CD8-positive, alpha-beta memory T cell (primary cell): Measurements from ENCODE around the gene PRR12. TPM values are rescaled to one million over a fixed set of nuclear protein-coding genes. Genes with fewer than 3 reads are reported as not detected.
A peak's percentile ranks its signal among the peaks of the same experiment; 100 is the strongest.

Source experiments
- CTCF ChIA-PET: fragments of 350-600 bp; sonication (Branson Sonifier 250); formaldehyde crosslinking; loops from one replicate; lab custom pipeline; 2021; ENCODE audit warnings: antibody characterized with exemption; lab: Charles Lee
- POLR2A ChIA-PET: fragments of 350-600 bp; sonication (Branson Sonifier 250); formaldehyde crosslinking; loops from one replicate; lab custom pipeline; 2021; ENCODE audit warnings: antibody characterized with exemption; lab: Charles Lee
- DNase-seq, 5 donors: peaks; one replicate each; pipeline versions ENCODE4 v3.0.0 to v3.0.0-alpha.2; 2020 to 2022; ENCODE audit warnings: mixed read lengths in 1 of 5
- H3K27ac ChIP-seq: one replicate; pipeline ENCODE4 v1.7.0; 2013; ENCODE audit warnings: low read depth, mild to moderate bottlenecking, low read length, moderate library complexity
- H3K27me3 ChIP-seq: 2 replicates; pipeline ENCODE4 v1.7.0; 2013; ENCODE audit warnings: low read length, mild to moderate bottlenecking; ENCODE audit not compliant: insufficient read depth, poor library complexity, severe bottlenecking
- H3K36me3 ChIP-seq: 2 replicates; pipeline ENCODE4 v1.7.0; 2013; ENCODE audit warnings: mild to moderate bottlenecking, low read length, moderate library complexity; ENCODE audit not compliant: insufficient read depth
- H3K4me1 ChIP-seq: 2 replicates; pipeline ENCODE4 v1.7.0; 2013; ENCODE audit warnings: mild to moderate bottlenecking, low read length, moderate library complexity; ENCODE audit not compliant: insufficient read depth
- H3K4me3 ChIP-seq: 2 replicates; pipeline ENCODE4 v1.7.0; 2013; ENCODE audit warnings: mild to moderate bottlenecking, low read length
- H3K9me3 ChIP-seq: 2 replicates; pipeline ENCODE4 v1.7.0; 2013; ENCODE audit warnings: mild to moderate bottlenecking, low read length
- H3K27ac Mint-ChIP-seq, 8 donors: one replicate each; pipeline ENCODE4 v1.8.0; 2020 to 2021; ENCODE audit warnings: mixed read lengths in 8 of 8, mild to moderate bottlenecking in 6 of 8, inconsistent platforms in 3 of 8, moderate library complexity in 3 of 8
- H3K27me3 Mint-ChIP-seq, 2 donors: one replicate each; pipeline ENCODE4 v1.8.0; 2020 to 2021; ENCODE audit warnings: mixed read lengths in 2 of 2, mild to moderate bottlenecking in 1 of 2, moderate library complexity in 1 of 2
- H3K36me3 Mint-ChIP-seq, 3 donors: one replicate each; pipeline ENCODE4 v1.8.0; 2020 to 2021; ENCODE audit warnings: mixed read lengths in 3 of 3, inconsistent platforms in 1 of 3, mild to moderate bottlenecking in 1 of 3
- H3K4me1 Mint-ChIP-seq, 3 donors: one replicate each; pipeline ENCODE4 v1.8.0; 2020 to 2021; ENCODE audit warnings: mixed read lengths in 3 of 3, inconsistent platforms in 1 of 3, mild to moderate bottlenecking in 1 of 3
- H3K4me3 Mint-ChIP-seq, 7 donors: one replicate each; pipeline ENCODE4 v1.8.0; 2020 to 2021; ENCODE audit warnings: mixed read lengths in 7 of 7, mild to moderate bottlenecking in 6 of 7, moderate library complexity in 4 of 7, inconsistent platforms in 2 of 7
- H3K9me3 Mint-ChIP-seq, 5 donors: one replicate each; pipeline ENCODE4 v1.8.0; 2020 to 2022; ENCODE audit warnings: mixed read lengths in 5 of 5, mild to moderate bottlenecking in 3 of 5, moderate library complexity in 2 of 5, inconsistent platforms in 1 of 5
- polyA plus RNA-seq: library from polyadenylated mRNA; unstranded; fragments of 300-500 nt; fragmentation: Illumina TruSeq; gene quantifications from one replicate; pipeline ENCODE4 v1.2.3, GENCODE V29; 2021
- total RNA-seq, 2 experiments: library from RNA; stranded (reverse); gene quantifications; one replicate each; pipeline ENCODE4 v1.2.3, GENCODE V29; 2021

Gene PRR12
- total and polyA plus RNA-seq, 3 experiments from 2014 or later, result 0.81 to 27.5 (median 25.9) TPM

DNA sequence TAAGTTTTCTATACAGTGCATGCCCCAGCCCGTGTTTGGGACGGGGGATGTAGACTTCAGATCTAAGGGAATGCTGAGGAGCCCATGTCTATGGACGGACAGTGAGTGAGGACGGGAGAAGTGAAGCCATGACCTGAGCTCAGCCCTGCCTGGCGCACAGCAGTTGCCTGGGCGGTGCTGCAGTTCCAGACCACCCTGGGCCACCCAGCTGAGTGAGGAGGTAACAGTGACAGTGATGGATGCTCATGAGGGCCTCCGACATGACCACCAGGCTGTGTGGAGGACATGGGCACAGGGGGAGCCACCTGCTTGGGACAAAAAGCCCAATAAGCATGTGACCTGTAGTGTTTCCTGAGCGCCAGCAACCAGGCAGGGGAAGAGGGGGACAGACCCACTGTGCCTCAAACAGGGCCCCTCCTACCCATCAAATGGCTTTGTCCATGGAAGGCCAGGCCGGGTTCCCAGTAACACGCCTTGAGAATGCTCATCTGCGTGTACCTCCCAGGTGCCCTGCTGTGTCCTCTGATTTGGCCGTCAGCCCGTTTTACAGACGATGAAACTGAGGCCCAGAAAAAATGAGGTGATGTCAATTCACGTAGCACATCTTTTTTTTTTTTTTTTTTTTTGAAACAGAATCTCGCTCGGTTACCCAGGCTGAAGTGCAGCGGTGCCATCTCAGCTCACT is 33.2 kb upstream of the PRR12 start:
- Mint-ChIP-seq H3K4me3 (peak overlapping the region; percentile 47 to 93 (median 84)), H3K27ac (peak overlapping the region; percentile 58 to 93 (median 79)), H3K36me3 (peaks cover 10 to 49% (median 12%) of the 10 kb centered on the region in 3 donors), H3K4me1 (peaks cover 75 to 82% (median 77%) of the 10 kb centered on the region in 3 donors), H3K27me3 (peaks cover 0 to 4% of the 10 kb centered on the region in 2 donors), H3K9me3 (no peaks in the 10 kb centered on the region)
- ChIA-PET CTCF (interaction anchor here (0.6 to 11.7 kb wide), 5 partner anchors 9 to 1702 kb away, joined by 3 to 128 read pairs (median 4); no protein-coding TSS in a partner anchor), POLR2A (interaction anchor here (0.6 to 1.1 kb wide), 4 partner anchors 11 to 84 kb away, joined by 3 to 6 read pairs (median 4); partner anchors contain the start of gene FLT3LG)
- peaks cover 35% of the 10 kb centered on the region for H3K36me3 ChIP-seq
- H3K27ac ChIP-seq, result no peak overlapping the region
- H3K9me3 ChIP-seq, result no peaks in the 10 kb centered on the region
- H3K4me3 ChIP-seq, result peak overlapping the region; percentile 50
- peak in 1 of 5 donors; percentile 41 for DNase-seq
- H3K27me3 ChIP-seq, result no peaks in the 10 kb centered on the region
- peaks cover 92% of the 10 kb centered on the region for H3K4me1 ChIP-seq

DNA sequence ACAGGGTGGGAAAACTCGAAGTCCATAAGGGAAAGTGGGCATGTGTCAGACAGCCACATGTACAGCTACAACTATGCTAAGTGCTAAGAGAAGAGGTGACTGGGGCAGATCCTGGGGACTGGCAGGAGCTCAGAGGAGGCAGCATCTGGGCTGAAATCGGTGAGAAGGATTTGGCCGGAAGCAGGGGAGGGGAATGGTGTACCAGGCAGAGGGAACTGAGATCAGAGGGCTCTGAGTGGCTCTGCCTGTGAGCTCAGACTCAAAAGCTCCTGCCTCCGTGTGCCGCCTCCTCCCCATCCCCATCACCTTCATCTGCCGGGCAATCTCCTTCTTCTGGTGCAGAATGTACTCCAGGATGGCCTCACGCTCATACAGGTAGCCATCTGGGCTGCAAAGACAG is 32.4 kb upstream of the PRR12 start:
- Mint-ChIP-seq H3K4me1 (peaks cover 74 to 82% (median 77%) of the 10 kb centered on the region in 3 donors), H3K27me3 (peaks cover 0 to 3% of the 10 kb centered on the region in 2 donors), H3K27ac (peak overlapping the region; percentile 84 to 98 (median 95)), H3K36me3 (peaks cover 9 to 50% (median 10%) of the 10 kb centered on the region in 3 donors), H3K4me3 (peak overlapping the region; percentile 79 to 93 (median 92)), H3K9me3 (no peaks in the 10 kb centered on the region)
- H3K4me1 ChIP-seq, result peaks cover 96% of the 10 kb centered on the region
- no peaks in the 10 kb centered on the region for H3K9me3 ChIP-seq
- CTCF ChIA-PET, result interaction anchor here (0.6 to 11.7 kb wide), 5 partner anchors 10 to 1703 kb away, joined by 3 to 128 read pairs (median 4); no protein-coding TSS in a partner anchor
- POLR2A ChIA-PET, result interaction anchor here (0.6 to 1.4 kb wide), 4 partner anchors 10 to 85 kb away, joined by 4 to 21 read pairs (median 6); partner anchors contain the start of gene FLT3LG
- peak overlapping the region; percentile 89 for H3K4me3 ChIP-seq
- H3K27me3 ChIP-seq, result no peaks in the 10 kb centered on the region
- DNase-seq, result peak in 1 of 5 donors; percentile 58
- H3K27ac ChIP-seq, result no peak overlapping the region
- peaks cover 35% of the 10 kb centered on the region for H3K36me3 ChIP-seq

DNA sequence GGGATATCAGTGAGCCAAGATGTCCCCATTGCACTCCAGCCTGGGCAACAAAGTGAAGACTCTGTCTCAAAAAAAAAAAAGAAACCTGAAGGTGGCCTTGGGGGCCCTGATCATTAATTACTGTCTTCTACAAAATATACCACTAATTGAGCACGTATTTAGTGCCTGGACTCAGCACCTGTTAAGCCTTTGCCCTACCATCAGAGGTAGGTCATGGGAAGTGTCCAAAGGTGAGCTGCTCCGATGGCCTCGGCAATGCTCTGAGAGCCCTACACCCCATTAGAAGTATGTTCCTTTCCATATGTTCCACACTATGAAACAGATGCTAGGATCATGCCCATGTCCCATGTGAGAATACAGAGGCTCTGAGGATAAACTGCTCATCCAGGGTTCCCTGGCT is 31.5 kb upstream of the PRR12 start:
- H3K27ac ChIP-seq, result peak overlapping the region; percentile 57
- Mint-ChIP-seq H3K36me3 (peaks cover 9 to 55% (median 10%) of the 10 kb centered on the region in 3 donors), H3K4me1 (peaks cover 71 to 82% (median 77%) of the 10 kb centered on the region in 3 donors), H3K4me3 (peak overlapping the region; percentile 79 to 93 (median 92)), H3K27ac (peak overlapping the region; percentile 84 to 98 (median 95)), H3K27me3 (peaks cover 0 to 2% of the 10 kb centered on the region in 2 donors), H3K9me3 (no peaks in the 10 kb centered on the region)
- peaks cover 96% of the 10 kb centered on the region for H3K4me1 ChIP-seq
- peaks cover 35% of the 10 kb centered on the region for H3K36me3 ChIP-seq
- H3K4me3 ChIP-seq, result peak overlapping the region; percentile 89
- no peak for DNase-seq
- POLR2A ChIA-PET, result interaction anchor here (1.4 kb wide), 1 partner anchor 9 kb away, joined by 21 read pairs; no protein-coding TSS in a partner anchor
- H3K9me3 ChIP-seq, result no peaks in the 10 kb centered on the region
- CTCF ChIA-PET, result interaction anchor here (1.2 to 11.7 kb wide), 3 partner anchors 11 to 86 kb away, joined by 5 to 128 read pairs (median 103); partner anchors contain the start of gene FLT3LG
- H3K27me3 ChIP-seq, result no peaks in the 10 kb centered on the region

DNA sequence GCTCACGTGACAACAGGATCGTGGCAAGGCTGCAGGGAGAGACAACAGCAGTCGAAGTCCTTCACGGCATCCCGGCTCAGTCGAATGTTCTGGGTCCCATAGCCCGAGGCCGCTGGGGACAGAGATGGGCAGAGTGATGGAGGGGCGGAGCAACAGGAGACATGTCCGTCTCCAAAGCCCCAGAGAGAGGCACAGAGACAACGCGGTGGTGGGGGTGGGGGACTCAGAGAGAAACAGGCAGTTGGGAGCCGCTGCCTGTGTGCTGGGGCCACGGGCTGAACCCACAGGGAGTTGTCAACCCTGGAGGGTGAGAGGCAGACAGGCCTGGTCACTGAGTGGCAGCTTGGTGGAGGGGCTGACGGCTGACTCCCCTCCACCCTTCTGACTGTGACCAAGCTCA is 31.1 kb upstream of the PRR12 start:
- H3K36me3 ChIP-seq, result peaks cover 35% of the 10 kb centered on the region
- Mint-ChIP-seq H3K4me3 (peak overlapping the region; percentile 79 to 93 (median 92)), H3K27ac (peak overlapping the region; percentile 84 to 98 (median 95)), H3K36me3 (peaks cover 9 to 56% (median 9%) of the 10 kb centered on the region in 3 donors), H3K4me1 (peaks cover 71 to 82% (median 77%) of the 10 kb centered on the region in 3 donors), H3K27me3 (peaks cover 0 to 2% of the 10 kb centered on the region in 2 donors), H3K9me3 (no peaks in the 10 kb centered on the region)
- H3K27ac ChIP-seq, result peak overlapping the region; percentile 57
- CTCF ChIA-PET, result interaction anchor here (1.2 to 11.7 kb wide), 4 partner anchors 11 to 90 kb away, joined by 5 to 128 read pairs (median 54); partner anchors contain the start of gene FLT3LG
- DNase-seq, result no peak
- H3K9me3 ChIP-seq, result no peaks in the 10 kb centered on the region
- peak overlapping the region; percentile 89 for H3K4me3 ChIP-seq
- H3K4me1 ChIP-seq, result peaks cover 96% of the 10 kb centered on the region
- no peaks in the 10 kb centered on the region for H3K27me3 ChIP-seq
- POLR2A ChIA-PET, result no interaction called here

DNA sequence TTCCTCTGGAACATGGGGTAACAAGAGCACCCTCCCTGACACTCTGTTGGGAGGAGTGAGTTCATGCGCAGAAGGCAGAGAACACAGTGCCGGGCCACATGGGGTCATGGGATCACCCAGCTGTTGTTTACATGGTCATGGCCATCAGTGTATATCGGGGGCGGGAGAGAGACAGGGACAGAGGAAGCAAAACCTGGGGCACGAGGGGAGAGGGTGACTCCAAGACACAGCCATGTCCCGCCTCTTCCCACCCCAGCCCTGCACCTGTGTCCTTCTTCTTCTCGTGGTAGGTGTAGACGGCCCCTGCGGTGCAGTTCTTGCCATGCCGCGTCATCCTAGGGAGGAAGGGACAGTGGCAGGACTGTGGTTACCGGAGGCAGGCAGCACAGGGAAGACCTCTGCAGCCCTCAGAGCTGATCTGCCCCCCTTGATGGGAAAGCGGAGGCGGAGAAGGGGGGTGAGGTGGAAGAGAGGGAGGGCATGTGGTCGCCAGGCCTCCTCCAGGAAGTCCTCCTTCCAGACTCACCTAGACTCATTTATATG is 30.6 kb upstream of the PRR12 start:
- no peaks in the 10 kb centered on the region for H3K9me3 ChIP-seq
- peak overlapping the region; percentile 57 for H3K27ac ChIP-seq
- no peaks in the 10 kb centered on the region for H3K9me3 Mint-ChIP-seq
- peaks cover 96% of the 10 kb centered on the region for H3K4me1 ChIP-seq
- POLR2A ChIA-PET, result interaction anchor here (0.5 to 0.8 kb wide), 2 partner anchors 8 to 33 kb away, joined by 4 read pairs; partner anchors contain the start of gene RCN3
- H3K27me3 Mint-ChIP-seq, result peaks cover 0 to 2% of the 10 kb centered on the region in 2 donors
- H3K27me3 ChIP-seq, result no peaks in the 10 kb centered on the region
- peak in 4 of 5 donors; percentile 34 to 67 (median 57) for DNase-seq
- peak overlapping the region; percentile 84 to 98 (median 95) for H3K27ac Mint-ChIP-seq
- H3K36me3 ChIP-seq, result peaks cover 35% of the 10 kb centered on the region
- peaks cover 9 to 51% (median 10%) of the 10 kb centered on the region in 3 donors for H3K36me3 Mint-ChIP-seq
- H3K4me3 Mint-ChIP-seq, result peak overlapping the region; percentile 79 to 93 (median 92)
- H3K4me3 ChIP-seq, result peak overlapping the region; percentile 89
- H3K4me1 Mint-ChIP-seq, result peaks cover 72 to 82% (median 77%) of the 10 kb centered on the region in 3 donors
- CTCF ChIA-PET, result interaction anchor here (0.9 to 11.7 kb wide), 5 partner anchors 10 to 90 kb away, joined by 3 to 128 read pairs (median 6); partner anchors contain the start of gene RCN3

DNA sequence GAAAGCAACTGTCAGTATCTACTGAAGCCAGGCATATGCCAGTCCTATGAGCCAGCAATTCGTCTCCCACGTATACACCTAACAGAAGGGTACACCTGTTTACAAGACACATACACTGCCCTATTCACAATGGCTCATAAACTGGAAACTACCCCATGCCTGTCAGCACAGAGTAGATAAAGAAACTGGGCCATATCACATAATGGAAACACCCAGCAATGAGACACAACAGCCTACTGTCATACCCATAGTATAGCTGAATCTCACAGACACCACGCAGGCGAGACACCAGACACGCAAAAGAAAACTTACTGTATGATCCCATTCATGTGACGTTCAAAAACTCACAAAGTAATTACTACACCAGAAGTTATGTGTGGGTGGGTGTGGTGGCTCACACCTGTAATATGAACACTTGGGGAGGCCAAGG is 26.4 kb upstream of the PRR12 start:
- CTCF ChIA-PET, result interaction anchor here (1.2 to 11.7 kb wide), 3 partner anchors 11 to 152 kb away, joined by 3 to 103 read pairs (median 24); no protein-coding TSS in a partner anchor
- H3K9me3 ChIP-seq, result no peaks in the 10 kb centered on the region
- POLR2A ChIA-PET, result no interaction called here
- no peaks in the 10 kb centered on the region for H3K27me3 ChIP-seq
- H3K4me3 Mint-ChIP-seq, result peak overlapping the region; percentile 22 to 76 (median 51)
- H3K27ac Mint-ChIP-seq, result peak overlapping the region; percentile 73 to 99 (median 87)
- H3K27me3 Mint-ChIP-seq, result peaks cover 0 to 2% of the 10 kb centered on the region in 2 donors
- peaks cover 0 to 18% (median 4%) of the 10 kb centered on the region in 3 donors for H3K36me3 Mint-ChIP-seq
- peaks cover 94% of the 10 kb centered on the region for H3K4me1 ChIP-seq
- DNase-seq, result no peak
- H3K27ac ChIP-seq, result no peak overlapping the region
- H3K4me1 Mint-ChIP-seq, result peaks cover 76 to 88% (median 88%) of the 10 kb centered on the region in 3 donors
- peak overlapping the region; percentile 43 for H3K4me3 ChIP-seq
- peaks cover 6% of the 10 kb centered on the region for H3K36me3 ChIP-seq
- H3K9me3 Mint-ChIP-seq, result no peaks in the 10 kb centered on the region

DNA sequence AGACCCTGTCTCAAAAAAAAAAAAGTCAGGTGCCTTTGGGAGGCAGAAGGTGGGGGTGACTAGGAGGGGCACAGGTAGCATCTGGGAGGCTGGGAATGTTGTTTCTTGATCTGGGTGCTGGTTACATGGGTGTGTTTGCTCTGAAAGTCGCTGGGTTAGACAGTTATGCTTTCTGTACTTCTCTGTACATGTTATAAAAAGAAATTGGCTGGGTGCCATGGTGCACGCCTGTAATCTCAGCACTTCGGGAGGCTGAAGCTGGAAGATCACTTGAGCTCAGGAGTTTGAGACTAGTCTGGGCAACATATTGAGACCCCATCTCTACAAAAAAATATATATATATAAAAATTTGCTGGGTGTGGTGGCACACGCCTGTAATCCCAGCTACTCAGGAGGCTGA is 25.7 kb upstream of the PRR12 start:
- H3K27ac ChIP-seq, result no peak overlapping the region
- H3K36me3 Mint-ChIP-seq, result peaks cover 0 to 13% (median 4%) of the 10 kb centered on the region in 3 donors
- peak in 2 of 5 donors; percentile 24 to 48 for DNase-seq
- no peaks in the 10 kb centered on the region for H3K9me3 ChIP-seq
- CTCF ChIA-PET, result interaction anchor here (4.0 to 11.7 kb wide), 2 partner anchors 12 to 17 kb away, joined by 24 to 103 read pairs; no protein-coding TSS in a partner anchor
- peak overlapping the region; percentile 22 to 76 (median 52) for H3K4me3 Mint-ChIP-seq
- no peaks in the 10 kb centered on the region for H3K27me3 ChIP-seq
- H3K27ac Mint-ChIP-seq, result peak overlapping the region; percentile 74 to 99 (median 87)
- H3K36me3 ChIP-seq, result no peaks in the 10 kb centered on the region
- no peaks in the 10 kb centered on the region for H3K27me3 Mint-ChIP-seq
- POLR2A ChIA-PET, result interaction anchor here (1.3 to 1.6 kb wide), 2 partner anchors 12 to 31 kb away, joined by 3 to 5 read pairs; no protein-coding TSS in a partner anchor
- H3K4me3 ChIP-seq, result peak overlapping the region; percentile 43
- no peaks in the 10 kb centered on the region for H3K9me3 Mint-ChIP-seq
- H3K4me1 Mint-ChIP-seq, result peaks cover 73 to 88% (median 88%) of the 10 kb centered on the region in 3 donors
- peaks cover 94% of the 10 kb centered on the region for H3K4me1 ChIP-seq
